ENCODE data around the gene AHSP.
"Not testable (repeated sequence)": the region's sequence is repeated elsewhere in the genome, so short reads cannot be mapped to it uniquely, and the experiment has no call there.

Gene AHSP

DNA sequence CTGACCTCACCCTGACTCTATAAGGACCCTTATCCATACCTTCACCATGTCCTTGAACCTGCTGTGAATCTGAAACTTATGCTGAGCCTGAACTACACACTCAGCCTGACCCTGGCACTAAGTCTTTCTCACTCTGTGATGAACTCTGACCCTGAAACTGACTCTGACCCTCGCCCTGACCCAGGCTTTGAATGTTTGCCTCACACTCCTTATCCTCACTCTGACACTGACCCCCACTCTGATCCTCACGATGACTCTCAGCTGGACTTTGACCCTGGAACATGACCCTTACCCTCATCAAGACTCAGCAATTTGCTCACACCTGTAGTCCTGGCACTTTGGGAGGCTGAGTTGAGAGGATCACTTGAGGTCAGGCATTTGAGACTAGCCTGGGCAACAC, 4.4 kb downstream of the AHSP start:
- DNase-seq = no peak

DNA sequence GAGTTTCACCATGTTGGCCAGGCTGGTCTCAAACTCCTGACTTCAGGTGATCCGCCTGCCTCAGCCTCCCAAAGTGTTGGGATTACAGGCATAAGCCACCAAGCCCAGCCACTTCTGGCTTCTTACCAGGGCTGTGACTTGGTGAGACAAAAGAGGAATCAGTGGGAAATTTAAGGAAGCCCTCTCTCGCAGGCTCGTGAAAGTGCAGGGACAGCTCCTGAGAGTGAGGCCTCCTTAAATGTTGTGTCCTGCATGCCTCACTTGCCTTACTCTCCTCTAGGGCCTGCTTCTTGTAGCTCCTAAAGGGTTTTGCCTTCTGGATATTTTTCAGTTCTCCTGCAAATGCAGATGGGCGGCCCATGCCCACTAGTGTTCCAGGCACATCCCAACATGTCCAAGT, 5.2 kb downstream of the AHSP start:
- no peak for DNase-seq

DNA sequence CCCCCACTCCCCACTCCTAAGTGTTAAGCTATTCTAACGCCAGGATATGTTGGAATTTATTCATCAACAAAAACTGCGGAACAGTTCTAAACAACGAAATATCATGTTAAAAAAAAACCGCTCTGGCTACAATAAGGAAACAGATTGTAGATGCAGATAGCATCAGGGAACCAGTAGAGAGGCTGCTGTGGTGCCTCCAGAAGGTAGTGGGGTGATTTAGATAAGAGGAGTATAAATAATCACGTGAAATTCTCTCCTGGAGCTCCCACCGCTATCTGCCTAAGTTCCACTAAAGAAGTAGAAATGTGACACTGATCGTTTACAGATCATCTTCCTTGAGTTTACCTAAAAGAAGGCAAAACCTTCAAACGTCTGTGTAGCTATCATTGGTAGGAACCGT, 8.0 kb downstream of the AHSP start:
- DNase-seq = no peak

DNA sequence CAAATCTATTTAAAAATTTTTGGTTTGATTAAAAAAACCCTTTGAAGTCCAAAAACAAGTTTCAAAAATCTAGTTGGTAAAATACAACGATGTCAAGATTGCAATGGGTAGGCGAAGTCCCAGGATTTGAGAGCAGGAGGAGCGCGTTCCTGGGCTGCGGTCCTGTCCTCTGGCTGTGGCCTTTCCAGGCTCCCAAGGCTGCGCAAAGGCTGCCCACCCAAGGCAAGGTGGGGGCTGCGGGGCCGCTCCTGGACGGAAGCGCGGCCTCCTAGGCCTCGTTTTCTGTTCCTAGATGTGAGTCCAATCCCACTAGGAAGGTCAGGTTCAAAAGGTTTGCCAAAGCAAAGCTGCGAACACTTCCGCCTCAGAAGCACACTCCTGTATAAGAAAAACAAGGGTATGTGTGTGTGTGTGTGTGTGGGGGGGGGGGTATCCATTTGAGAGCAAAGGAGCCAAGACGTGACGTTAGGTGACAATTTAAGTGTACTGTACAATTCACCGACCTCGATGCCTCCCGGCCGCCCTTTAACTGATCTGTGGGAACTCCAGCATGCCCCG, 9.2 kb downstream of the AHSP start:
- DNase-seq = no peak

DNA sequence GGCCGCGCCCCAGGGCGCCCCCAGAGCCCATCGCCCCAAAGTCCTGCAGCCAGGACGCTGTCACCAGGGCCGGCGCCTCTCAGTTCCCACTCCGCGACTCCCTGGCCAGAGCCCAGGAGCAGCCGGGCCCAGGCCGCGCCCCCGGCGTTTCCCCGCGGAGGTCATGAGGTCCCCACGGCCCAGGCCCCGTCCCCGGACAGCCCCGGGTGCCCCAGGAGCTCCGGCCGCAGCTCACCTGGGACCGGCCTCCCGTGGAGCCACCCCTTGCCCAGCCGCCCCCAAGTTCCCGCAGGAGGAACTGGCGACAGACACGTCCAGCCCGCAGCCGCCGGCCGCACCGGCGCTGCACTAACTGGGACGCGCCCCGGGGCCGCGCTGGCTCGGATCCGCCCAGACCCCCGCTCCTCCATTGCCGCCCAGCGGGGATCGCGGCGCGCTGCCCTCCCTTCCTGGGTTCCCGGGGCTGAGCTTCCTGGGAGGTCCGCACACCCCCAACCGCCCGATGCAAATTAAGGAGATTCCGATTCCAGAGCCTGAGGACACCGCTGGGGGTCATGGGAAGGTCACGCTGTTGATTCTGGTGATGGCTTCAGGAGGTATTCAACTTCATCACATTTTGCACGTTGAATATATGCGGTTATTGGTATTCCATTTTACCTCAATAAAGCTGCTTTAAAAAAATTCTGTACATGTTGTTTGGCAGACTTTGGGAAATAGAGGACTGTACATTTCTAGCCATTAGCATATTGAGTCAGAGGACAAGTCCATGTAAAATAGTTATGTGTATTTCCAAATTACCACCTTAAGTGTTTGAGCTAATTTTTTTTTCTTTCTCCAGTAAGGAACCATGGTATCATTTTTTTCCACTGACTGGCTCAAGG, 9.9 kb downstream of the AHSP start:
- no peak for DNase-seq

DNA sequence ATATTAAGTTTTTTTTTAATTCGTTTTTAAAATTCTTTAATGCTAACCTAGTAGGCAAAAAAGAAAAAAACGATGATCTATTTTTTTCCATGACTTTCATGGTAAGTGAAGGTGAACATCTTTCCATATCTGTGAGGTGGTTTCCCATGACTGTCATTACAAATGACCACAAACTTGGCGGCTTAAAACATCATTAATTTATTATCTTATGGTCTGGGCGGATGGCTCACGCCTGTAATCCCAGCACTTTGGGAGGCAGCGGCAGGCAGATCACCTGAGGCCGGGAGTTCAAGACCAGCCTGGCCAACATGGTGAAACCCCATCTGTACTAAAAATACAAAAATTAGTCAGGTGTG, 10.5 kb downstream of the AHSP start:
- not testable (repeated sequence) for DNase-seq

DNA sequence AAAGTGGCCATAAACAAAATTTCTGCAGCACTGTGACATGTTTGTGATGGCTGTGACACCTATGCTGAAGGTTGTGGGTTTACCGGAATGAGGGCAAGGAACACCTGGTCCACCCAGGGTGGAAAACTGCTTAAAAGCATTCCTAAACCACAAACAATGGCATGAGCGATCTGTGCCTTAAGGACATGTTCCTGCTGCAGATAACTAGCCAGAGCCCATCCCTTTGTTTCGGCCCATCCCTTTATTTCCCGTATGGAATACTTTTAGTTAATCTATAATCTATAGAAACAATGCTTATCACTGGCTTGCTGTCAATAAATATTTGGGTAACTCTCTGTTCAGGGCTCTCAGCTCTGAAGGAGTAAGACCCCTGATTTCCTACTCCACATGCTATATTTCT, 12.1 kb downstream of the AHSP start:
- DNase-seq = not testable (repeated sequence)

DNA sequence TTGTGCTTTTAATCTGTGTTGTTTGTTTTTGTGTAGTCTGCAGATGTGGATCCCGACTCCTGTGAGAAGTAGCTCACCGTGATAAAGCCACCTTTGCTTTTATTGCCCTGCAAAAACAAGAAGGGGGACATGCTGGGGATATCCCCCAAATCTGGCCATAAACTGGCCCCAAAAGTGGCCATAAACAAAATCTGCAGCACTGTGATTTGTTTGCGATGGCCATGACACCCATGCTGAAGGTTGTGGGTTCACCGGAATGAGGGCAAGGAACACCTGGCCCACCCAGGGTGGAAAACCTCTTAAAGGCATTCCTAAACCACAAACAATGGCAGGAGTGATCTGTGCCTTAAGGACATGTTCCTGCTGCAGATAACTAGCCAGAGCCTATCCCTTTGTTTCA, 15.1 kb downstream of the AHSP start:
- no peak for DNase-seq

DNA sequence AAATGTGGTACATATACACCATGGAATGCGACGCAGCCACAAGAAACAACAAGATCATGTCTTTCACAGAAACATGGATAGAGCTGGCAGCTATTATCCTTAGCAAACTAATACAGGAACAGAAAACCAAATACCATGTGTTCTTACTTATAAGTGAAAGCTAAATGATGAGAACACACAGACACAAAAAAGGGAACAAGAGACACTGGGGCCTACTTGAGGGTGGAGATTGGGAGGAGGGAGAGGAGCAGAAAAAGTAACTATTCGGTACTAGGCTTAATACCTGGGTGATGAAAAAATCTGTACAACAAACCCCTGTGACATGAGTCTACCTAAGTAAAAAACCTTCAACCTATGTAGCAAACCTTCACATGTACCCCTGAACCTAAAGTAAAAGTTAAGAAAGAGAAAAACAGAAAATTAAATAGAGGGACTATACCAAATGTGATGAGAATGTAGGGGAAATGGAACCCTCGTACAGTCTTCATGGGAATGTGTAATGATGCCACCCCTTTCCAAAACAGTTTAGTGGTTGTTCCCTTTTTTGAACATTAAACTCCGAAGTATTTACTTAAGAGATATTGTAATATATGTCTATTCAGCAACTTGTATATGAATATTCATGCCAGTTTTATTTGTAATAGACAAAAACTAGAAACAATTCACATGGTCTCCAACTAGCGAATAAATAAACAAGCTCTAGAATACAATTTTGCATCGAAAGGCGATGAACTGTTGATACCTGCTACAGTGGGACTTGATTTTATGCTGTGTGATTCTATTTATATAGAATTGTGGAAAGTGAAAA, 33.9 kb downstream of the AHSP start:
- DNase-seq = no peak

DNA sequence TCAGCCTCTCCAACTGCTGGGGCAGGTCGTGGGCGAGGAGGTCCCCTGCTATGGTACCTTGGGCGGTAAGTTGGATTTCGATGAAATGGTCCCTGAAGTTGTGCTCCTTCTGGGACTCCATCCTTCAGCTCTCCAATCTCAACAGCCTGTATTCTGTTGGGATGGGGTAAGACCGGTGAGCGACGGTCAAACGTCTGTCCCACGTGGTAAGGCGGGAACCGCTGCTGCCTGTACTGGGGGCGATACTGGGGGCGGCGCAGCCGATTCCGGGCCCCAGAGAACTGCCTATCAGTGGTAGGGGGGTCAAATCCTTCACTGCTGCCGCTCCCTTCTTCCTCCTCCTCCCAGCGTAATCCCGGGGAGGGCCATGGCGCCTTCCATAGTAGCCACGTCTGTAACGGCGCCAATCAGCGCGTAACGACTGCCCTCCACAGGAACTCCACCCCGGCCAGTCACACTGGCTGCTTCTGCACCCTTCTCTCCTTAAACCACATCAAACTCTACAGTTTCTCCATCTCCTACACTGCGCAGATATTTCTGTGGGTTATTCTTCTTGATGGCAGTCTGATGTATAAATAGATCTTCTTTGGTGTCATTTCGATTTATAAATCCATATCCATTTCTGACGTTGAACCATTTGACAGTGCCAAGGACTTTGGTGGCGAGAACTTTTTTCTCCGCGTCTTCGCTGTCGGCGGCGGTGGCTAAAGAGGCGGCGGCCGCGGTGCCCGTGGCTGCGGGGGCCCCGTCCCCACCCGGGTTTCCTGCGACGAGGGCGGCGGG, 41.1 kb downstream of the AHSP start:
- no peak for DNase-seq

DNA sequence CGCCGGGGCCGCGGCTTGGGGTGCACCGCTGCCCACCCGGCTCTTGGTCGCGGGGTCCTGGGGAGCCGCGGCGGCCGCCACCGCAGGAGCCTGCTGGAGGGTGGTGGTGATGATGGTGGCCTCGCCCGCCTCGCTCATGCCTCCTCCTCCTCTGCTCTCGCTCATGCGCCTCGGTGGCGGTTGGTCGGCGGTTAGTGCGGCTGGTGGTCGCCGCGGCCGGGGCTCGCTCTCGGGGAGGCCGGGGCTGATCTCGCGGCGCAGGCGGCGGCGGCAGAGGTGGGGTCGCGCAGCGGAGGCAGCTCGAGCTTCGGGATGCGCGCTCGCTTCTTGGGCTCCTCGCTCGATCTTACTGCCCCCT, 41.6 kb downstream of the AHSP start:
- no peak for DNase-seq

DNA sequence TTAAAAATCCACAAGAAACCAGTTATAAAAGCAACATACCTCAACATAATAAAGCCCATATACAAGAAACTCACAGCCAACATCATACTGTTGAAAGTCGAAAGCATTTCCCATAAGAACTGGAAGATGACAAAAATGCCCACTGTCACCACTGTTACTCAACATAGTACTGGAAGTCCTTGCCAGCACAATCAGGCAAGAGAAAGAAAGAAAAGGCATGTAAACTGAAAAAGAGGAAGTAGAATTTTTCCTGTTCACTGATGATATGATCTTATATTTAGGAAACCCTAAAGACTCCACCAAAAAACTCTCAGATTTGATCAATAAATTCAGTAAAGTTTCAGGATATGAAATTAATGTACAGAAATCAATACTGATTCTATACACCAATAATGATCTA, 45.1 kb downstream of the AHSP start:
- DNase-seq = no peak

DNA sequence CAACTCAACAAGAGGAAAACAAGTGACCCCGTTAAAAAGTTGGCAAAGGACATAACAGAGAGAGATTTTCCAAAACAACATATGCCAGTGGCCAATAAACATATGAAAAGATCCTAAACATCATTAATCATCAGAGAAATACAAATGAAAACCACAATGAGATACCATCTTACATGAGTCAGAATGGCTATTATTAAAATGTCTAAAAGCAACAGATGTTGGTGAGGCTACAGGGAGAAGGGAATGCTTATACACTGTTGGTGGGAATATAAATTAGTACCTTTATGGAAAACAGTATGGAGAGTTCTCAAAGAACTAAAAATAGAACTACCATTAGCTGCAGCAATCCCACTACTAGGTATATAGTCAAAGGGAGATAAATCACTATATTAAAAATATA, 46.5 kb downstream of the AHSP start:
- not testable (repeated sequence) for DNase-seq

DNA sequence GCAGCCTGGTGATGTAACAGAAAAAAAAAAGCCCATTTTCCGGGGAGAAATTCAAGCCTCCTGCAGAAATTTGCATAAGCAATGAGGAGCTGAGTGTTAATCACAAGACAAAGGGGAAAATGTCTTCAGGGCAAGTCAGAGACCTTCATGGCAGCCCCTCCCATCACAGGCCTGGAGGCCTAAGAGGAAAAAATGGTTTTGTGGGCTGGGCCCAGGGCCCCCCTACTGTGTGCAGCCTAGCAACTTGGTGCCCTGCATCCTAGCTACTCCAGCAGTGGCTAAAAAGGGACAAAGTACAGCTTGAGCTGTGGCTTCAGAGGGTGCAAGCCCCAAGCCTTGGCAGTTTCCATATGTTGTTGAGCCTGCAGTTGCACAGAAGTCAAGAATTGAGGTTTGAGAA, 49.7 kb downstream of the AHSP start:
- DNase-seq = no peak

Data from NCI-H446 treated with DMSO at 0.1 percent for 48 hours (cell line).